ENCODE results near the gene FMN1. TPM values are rescaled to one million over a fixed set of nuclear protein-coding genes. Genes with fewer than 3 reads are reported as not detected.

The FMN1 gene
- total and polyA plus RNA-seq, 2 of the 8 experiments (the other 6 are each of a cell fraction or from before 2014, with no cell fraction given), result 0.27 to 3.7 TPM

DNA sequence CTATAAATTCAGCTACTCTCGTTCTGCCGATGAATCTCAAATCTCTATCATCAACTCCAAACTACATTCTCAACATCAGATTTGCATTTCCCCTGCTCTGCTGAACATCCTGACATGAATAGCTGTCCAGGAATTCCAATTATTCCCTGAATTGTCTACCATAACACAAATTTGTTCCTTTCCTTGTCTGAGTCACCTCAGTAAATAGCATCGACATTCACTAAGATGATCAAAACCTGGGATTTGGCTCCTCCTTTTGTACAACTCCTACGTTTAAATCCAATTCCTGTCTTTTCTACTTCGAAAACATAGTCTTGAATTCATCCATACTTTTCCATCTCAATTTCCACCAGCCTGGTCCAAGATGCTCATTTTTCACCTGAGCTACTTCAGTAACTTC is 369.7 kb downstream of the FMN1 start:
- ChIA-PET CTCF (ENCODE audit: partially characterized antibody) (interaction anchor here (1.1 to 1.4 kb wide), 2 partner anchors 17 to 19 kb away, joined by 3 to 5 read pairs; no protein-coding TSS in a partner anchor), POLR2A (ENCODE audit: partially characterized antibody) (no interaction called here)
- H2AFZ ChIP-seq (ENCODE audit: low read length), result no peak overlapping the region
- no peak overlapping the region for H2BK5ac ChIP-seq (ENCODE audit: low read depth, low read length)
- H2AK5ac ChIP-seq (ENCODE audit: low read depth, low read length), result no peak overlapping the region
- no peak overlapping the region for H3K27ac ChIP-seq (ENCODE audit: low read depth, low read length)
- H2BK12ac ChIP-seq (ENCODE audit: low read depth, low read length), result no peak overlapping the region
- no peak overlapping the region for H4K8ac ChIP-seq (ENCODE audit: extremely low read depth, insufficient read depth, low read length)
- H3K18ac ChIP-seq (ENCODE audit: extremely low read depth, low read length), result no peak overlapping the region
- no peak overlapping the region for H2BK15ac ChIP-seq (ENCODE audit: low read length)
- no peaks in the 10 kb centered on the region for H3K79me2 ChIP-seq (ENCODE audit: control insufficient read depth in 1 of 2, insufficient read depth in 2 of 2, low read length in 2 of 2)
- no peak overlapping the region for H3K4ac ChIP-seq (replicated peaks; ENCODE audit: insufficient read length, low read depth, low read length)
- no peaks in the 10 kb centered on the region for H3K23me2 ChIP-seq (ENCODE audit: low read depth, low read length)
- no peak overlapping the region for H3K9ac ChIP-seq (replicated peaks in 1 of 4; ENCODE audit: extremely low read depth in 1 of 4, low read depth in 3 of 4, low read length in 3 of 4)
- no peaks in the 10 kb centered on the region for H3K79me1 ChIP-seq (ENCODE audit: low read depth, low read length)
- H3K9me3 ChIP-seq (ENCODE audit: insufficient read depth in 2 of 2, low read depth in 1 of 2, low read length in 1 of 2), result no peaks in the 10 kb centered on the region
- H2BK20ac ChIP-seq (ENCODE audit: low read length), result no peak overlapping the region
- no peak overlapping the region for H4K5ac ChIP-seq (ENCODE audit: insufficient read length, low read depth, low read length)
- H3K23ac ChIP-seq (ENCODE audit: insufficient read length), result no peak overlapping the region
- WGBS, 2 experiments (ENCODE audit: extremely low coverage in 1 of 2, insufficient coverage in 1 of 2, insufficient read length in 1 of 2, insufficient replicate concordance in 2 of 2, low coverage in 1 of 2, low lambda C conversion rate in 2 of 2, missing lambda C conversion rate in 1 of 2), result 61 to 100% methylated on average over 2 to 5 of the region's 5 CpGs
- no peaks in the 10 kb centered on the region for H3K27me3 ChIP-seq (replicated peaks in 1 of 4; ENCODE audit: control insufficient read depth in 3 of 4, extremely low read depth in 1 of 4, insufficient read depth in 3 of 4, low read length in 3 of 4)
- H3K4me1 ChIP-seq (replicated peaks in 1 of 4; ENCODE audit: control insufficient read depth in 3 of 4, insufficient read depth in 4 of 4, low read length in 3 of 4), result no peaks in the 10 kb centered on the region
- no peak overlapping the region for H3K56ac ChIP-seq (replicated peaks; ENCODE audit: insufficient read length, low read depth, low read length)
- no peaks in the 10 kb centered on the region for H4K20me1 ChIP-seq (replicated peaks in 1 of 2; ENCODE audit: control insufficient read depth in 1 of 2, insufficient read depth in 2 of 2, low read length in 2 of 2)
- H3K14ac ChIP-seq (ENCODE audit: insufficient read length), result no peak overlapping the region
- no peak overlapping the region for H4K91ac ChIP-seq (replicated peaks; ENCODE audit: insufficient read length, low read length)
- H3K4me2 ChIP-seq (ENCODE audit: insufficient read depth in 1 of 2, low read depth in 2 of 2, low read length in 2 of 2), result no peak overlapping the region
- no peak overlapping the region for H2BK120ac ChIP-seq (replicated peaks; ENCODE audit: low read depth, low read length)
- no peak for FAIRE-seq
- no peak overlapping the region for H3K4me3 ChIP-seq (ENCODE audit: extremely low read depth in 1 of 4, insufficient read depth in 2 of 4, low read depth in 3 of 4, low read length in 4 of 4)
- no peak for DNase-seq (ENCODE audit: low read depth in 1 of 2, low spot score in 2 of 2)
- H3K36me3 ChIP-seq (ENCODE audit: control insufficient read depth in 2 of 4, insufficient read depth in 4 of 4, low read length in 3 of 4), result no peaks in the 10 kb centered on the region
- TF ChIP-seq JUN (IDR thresholded peaks at IDR 0.05; ENCODE audit: low read depth, low read length), result no peak
- no peak for TF ChIP-seq TCF12 (IDR thresholded peaks at IDR 0.05; ENCODE audit: low read depth, low read length)
- no peak for TF ChIP-seq BRCA1 (IDR thresholded peaks at IDR 0.05; ENCODE audit: low read depth, low read length)
- no peak for TF ChIP-seq RBBP5 (IDR thresholded peaks at IDR 0.05; ENCODE audit: borderline replicate concordance, low read depth, low read length)
- no peak for TF ChIP-seq TAF7 (optimal IDR thresholded peaks at IDR 0.05; ENCODE audit: borderline replicate concordance, low read depth, low read length)
- no peak for TF ChIP-seq SIX5 (IDR thresholded peaks at IDR 0.05; ENCODE audit: low read depth, low read length)
- no peak for TF ChIP-seq SUZ12 (IDR thresholded peaks at IDR 0.05; ENCODE audit: low read length)
- no peak for TF ChIP-seq KDM5A (IDR thresholded peaks at IDR 0.05; ENCODE audit: low read length)
- no peak for TF ChIP-seq PHF8 (conservative IDR thresholded peaks at IDR 0.05; ENCODE audit: low read depth, low read length)
- TF ChIP-seq, protein P1, sequence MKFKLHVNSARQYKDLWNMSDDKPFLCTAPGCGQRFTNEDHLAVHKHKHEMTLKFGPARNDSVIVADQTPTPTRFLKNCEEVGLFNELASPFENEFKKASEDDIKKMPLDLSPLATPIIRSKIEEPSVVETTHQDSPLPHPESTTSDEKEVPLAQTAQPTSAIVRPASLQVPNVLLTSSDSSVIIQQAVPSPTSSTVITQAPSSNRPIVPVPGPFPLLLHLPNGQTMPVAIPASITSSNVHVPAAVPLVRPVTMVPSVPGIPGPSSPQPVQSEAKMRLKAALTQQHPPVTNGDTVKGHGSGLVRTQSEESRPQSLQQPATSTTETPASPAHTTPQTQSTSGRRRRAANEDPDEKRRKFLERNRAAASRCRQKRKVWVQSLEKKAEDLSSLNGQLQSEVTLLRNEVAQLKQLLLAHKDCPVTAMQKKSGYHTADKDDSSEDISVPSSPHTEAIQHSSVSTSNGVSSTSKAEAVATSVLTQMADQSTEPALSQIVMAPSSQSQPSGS (IDR thresholded peaks at IDR 0.05; ENCODE audit: low read length), result no peak
- no peak for TF ChIP-seq NRF1 (IDR thresholded peaks at IDR 0.05; ENCODE audit: low read depth, low read length)
